Measurements from ENCODE around the gene STAG1. TPM values are rescaled to one million over a fixed set of nuclear protein-coding genes. Genes with fewer than 3 reads are reported as not detected.

Gene STAG1
- total and polyA plus RNA-seq, 9 of the 15 experiments (the other 6 are each of a cell fraction or from before 2014, with no cell fraction given): 2.7 to 17.7 (median 8.8) TPM

DNA sequence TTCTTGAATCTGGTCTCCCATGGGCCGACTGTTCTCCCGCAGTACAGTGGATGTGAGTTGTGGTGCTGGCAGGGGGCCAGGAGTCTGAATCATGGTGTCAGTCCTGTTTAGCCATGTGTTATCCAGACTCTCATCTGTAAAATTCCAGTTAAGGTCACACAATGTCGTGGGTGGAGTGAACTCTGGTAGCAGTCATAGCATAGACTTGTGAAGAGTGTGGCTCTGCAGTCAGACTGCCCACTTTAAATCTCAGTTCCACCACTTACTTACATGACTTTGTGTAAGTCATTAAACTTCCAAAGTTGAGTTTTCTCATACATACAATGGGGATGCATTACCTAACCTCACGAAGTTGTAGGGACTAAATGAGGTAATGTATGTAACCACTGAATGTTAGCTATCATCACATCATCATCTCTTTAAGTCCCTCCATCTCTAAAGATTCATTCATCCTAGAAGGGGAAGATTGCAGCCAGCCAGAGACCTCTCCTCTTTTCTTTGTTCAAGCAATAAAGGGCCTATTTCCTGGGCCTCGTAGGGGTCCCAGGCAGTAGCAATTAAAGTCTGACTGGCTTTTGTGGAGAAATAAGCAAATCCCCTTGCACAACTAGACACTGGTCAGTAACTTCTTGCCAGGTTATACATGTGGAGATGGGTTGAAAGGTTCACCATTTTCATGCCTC lies 408.2 kb downstream of the STAG1 start (continued):
- TF ChIP-seq GATAD2A (IDR thresholded peaks at IDR 0.05) (no peak), NELFE (IDR thresholded peaks at IDR 0.05; ENCODE audit: insufficient read depth, insufficient read length) (no peak), POU5F1 (IDR thresholded peaks at IDR 0.05; ENCODE audit: borderline replicate concordance, low read depth, low read length, partially characterized antibody) (no peak), CXXC5 (CRISPR knock-in tag; IDR thresholded peaks at IDR 0.05) (peak; percentile 50), GTF2F1 (IDR thresholded peaks at IDR 0.05; ENCODE audit: low read depth, low read length) (no peak), ZNF644 (tag; IDR thresholded peaks at IDR 0.05; ENCODE audit: low read depth) (0 out of 2 replicates have a peak, but pooled peaks have one; percentile 36), ZNF445 (CRISPR knock-in tag; IDR thresholded peaks at IDR 0.05; ENCODE audit: low read depth) (no peak), HDAC2 (IDR thresholded peaks at IDR 0.05) (0 out of 2 replicates have a peak, but pooled peaks have one; percentile 37), TAF9B (IDR thresholded peaks at IDR 0.05; ENCODE audit: partially characterized antibody) (no peak), FOXM1 (IDR thresholded peaks at IDR 0.05; ENCODE audit: low read depth) (no peak), FOXM1 (CRISPR knock-in tag; IDR thresholded peaks at IDR 0.05; ENCODE audit: low read depth) (no peak), SPI1 (IDR thresholded peaks at IDR 0.05; ENCODE audit: borderline replicate concordance, low read depth, low read length) (no peak), TRIM24 (IDR thresholded peaks at IDR 0.05) (no peak), CHD1 (IDR thresholded peaks at IDR 0.05; ENCODE audit: low read length) (no peak), RFX1 (IDR thresholded peaks at IDR 0.05) (no peak), ZNF277 (CRISPR knock-in tag; IDR thresholded peaks at IDR 0.05; ENCODE audit: borderline replicate concordance) (no peak), ARNT (IDR thresholded peaks at IDR 0.05) (no peak), ZNF354B (CRISPR knock-in tag; IDR thresholded peaks at IDR 0.05) (no peak), RHOXF2B (CRISPR knock-in tag; conservative IDR thresholded peaks at IDR 0.05) (no peak), ADNP (tag; IDR thresholded peaks at IDR 0.05) (no peak), ZBTB17 (CRISPR knock-in tag; IDR thresholded peaks at IDR 0.05) (0 out of 2 replicates have a peak, but pooled peaks have one; percentile 25), SAFB2 (IDR thresholded peaks at IDR 0.05; ENCODE audit: borderline replicate concordance, low read depth, low read length, severe bottlenecking) (no peak), MXI1 (IDR thresholded peaks at IDR 0.05; ENCODE audit: low read depth, low read length) (no peak), CREBBP (IDR thresholded peaks at IDR 0.05; ENCODE audit: low read depth, low read length) (no peak), TEAD2 (tag; IDR thresholded peaks at IDR 0.05) (peak; percentile 70; the same call in 1 of the 2 replicates), NRF1 (conservative IDR thresholded peaks at IDR 0.05 in 1 of 2, IDR thresholded peaks at IDR 0.05 in 1 of 2) (no peak)
- TF ChIP-seq, protein P1, sequence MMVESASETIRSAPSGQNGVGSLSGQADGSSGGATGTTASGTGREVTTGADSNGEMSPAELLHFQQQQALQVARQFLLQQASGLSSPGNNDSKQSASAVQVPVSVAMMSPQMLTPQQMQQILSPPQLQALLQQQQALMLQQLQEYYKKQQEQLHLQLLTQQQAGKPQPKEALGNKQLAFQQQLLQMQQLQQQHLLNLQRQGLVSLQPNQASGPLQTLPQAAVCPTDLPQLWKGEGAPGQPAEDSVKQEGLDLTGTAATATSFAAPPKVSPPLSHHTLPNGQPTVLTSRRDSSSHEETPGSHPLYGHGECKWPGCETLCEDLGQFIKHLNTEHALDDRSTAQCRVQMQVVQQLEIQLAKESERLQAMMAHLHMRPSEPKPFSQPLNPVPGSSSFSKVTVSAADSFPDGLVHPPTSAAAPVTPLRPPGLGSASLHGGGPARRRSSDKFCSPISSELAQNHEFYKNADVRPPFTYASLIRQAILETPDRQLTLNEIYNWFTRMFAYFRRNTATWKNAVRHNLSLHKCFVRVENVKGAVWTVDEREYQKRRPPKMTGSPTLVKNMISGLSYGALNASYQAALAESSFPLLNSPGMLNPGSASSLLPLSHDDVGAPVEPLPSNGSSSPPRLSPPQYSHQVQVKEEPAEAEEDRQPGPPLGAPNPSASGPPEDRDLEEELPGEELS (CRISPR knock-in tag; IDR thresholded peaks at IDR 0.05; ENCODE audit: borderline replicate concordance): no peak
- TF ChIP-seq, protein P2, sequence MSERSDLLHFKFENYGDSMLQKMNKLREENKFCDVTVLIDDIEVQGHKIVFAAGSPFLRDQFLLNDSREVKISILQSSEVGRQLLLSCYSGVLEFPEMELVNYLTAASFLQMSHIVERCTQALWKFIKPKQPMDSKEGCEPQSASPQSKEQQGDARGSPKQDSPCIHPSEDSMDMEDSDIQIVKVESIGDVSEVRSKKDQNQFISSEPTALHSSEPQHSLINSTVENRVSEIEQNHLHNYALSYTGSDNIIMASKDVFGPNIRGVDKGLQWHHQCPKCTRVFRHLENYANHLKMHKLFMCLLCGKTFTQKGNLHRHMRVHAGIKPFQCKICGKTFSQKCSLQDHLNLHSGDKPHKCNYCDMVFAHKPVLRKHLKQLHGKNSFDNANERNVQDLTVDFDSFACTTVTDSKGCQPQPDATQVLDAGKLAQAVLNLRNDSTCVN (CRISPR knock-in tag; IDR thresholded peaks at IDR 0.05): no peak

Measured in K562 (cell line).